ENCODE results near the gene PNRC1. TPM values are rescaled to one million over a fixed set of nuclear protein-coding genes. Genes with fewer than 3 reads are reported as not detected.

PNRC1 gene
- total RNA-seq, 1 donor from 2014 or later = 229 TPM

- TF ChIP-seq, protein P1, sequence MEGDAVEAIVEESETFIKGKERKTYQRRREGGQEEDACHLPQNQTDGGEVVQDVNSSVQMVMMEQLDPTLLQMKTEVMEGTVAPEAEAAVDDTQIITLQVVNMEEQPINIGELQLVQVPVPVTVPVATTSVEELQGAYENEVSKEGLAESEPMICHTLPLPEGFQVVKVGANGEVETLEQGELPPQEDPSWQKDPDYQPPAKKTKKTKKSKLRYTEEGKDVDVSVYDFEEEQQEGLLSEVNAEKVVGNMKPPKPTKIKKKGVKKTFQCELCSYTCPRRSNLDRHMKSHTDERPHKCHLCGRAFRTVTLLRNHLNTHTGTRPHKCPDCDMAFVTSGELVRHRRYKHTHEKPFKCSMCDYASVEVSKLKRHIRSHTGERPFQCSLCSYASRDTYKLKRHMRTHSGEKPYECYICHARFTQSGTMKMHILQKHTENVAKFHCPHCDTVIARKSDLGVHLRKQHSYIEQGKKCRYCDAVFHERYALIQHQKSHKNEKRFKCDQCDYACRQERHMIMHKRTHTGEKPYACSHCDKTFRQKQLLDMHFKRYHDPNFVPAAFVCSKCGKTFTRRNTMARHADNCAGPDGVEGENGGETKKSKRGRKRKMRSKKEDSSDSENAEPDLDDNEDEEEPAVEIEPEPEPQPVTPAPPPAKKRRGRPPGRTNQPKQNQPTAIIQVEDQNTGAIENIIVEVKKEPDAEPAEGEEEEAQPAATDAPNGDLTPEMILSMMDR (IDR thresholded peaks at IDR 0.05) = no peak
- ATAC-seq (ENCODE audit: low read depth) (no peak), DNase-seq (no peak)
- Mint-ChIP-seq H3K36me3 (ENCODE audit: low read depth) (no peaks in the 10 kb centered on the region), H3K27ac (no peak overlapping the region), H3K9me3 (peaks cover 5% of the 10 kb centered on the region), H3K4me1 (peaks cover 9% of the 10 kb centered on the region), H3K27me3 (no peaks in the 10 kb centered on the region), H3K4me3 (no peak overlapping the region)
- CTCF ChIA-PET = no interaction called here
- intact Hi-C loops (cut with micrococcal nuclease) = no loop called here
- POLR2A ChIA-PET = interaction anchor here (0.6 to 1.2 kb wide), 2 partner anchors 9 to 12 kb away, joined by 6 to 7 read pairs; no protein-coding TSS in a partner anchor
Observed at GRCh38 chr6:89073840-89074239, 6.7 kb upstream of the PNRC1 start.

- intact Hi-C loops (cut with micrococcal nuclease) = loop anchor here (1.0 to 10.0 kb wide), 15 partner anchors 47 to 1924 kb away; partner anchors contain the start of genes AKIRIN2, LYRM2, MAP3K7 and MDN1
- POLR2A ChIA-PET = interaction anchor here (0.6 to 10.7 kb wide), 33 partner anchors 17 to 1671 kb away, joined by 3 to 158 read pairs (median 7); partner anchors contain the start of genes AKIRIN2, CASP8AP2, LYRM2 and ORC3
- H3K36me3 Mint-ChIP-seq (ENCODE audit: low read depth) = peaks cover 37% of the 10 kb centered on the region
- H3K4me1 Mint-ChIP-seq = peaks cover 29% of the 10 kb centered on the region
- peak overlapping the region; percentile 95 for H3K4me3 Mint-ChIP-seq
- peak overlapping the region; percentile 99 for H3K27ac Mint-ChIP-seq
- TF ChIP-seq, protein P1 (IDR thresholded peaks at IDR 0.05) = no peak
- CTCF ChIA-PET = interaction anchor here (0.7 to 2.5 kb wide), 5 partner anchors 20 to 292 kb away, joined by 3 to 12 read pairs (median 3); no protein-coding TSS in a partner anchor
- DNase-seq = no peak
- H3K27me3 Mint-ChIP-seq = no peaks in the 10 kb centered on the region
- no peak for ATAC-seq (ENCODE audit: low read depth)
- no peaks in the 10 kb centered on the region for H3K9me3 Mint-ChIP-seq
Observed at GRCh38 chr6:89079511-89080234, 878 bp upstream of the PNRC1 start.

DNA sequence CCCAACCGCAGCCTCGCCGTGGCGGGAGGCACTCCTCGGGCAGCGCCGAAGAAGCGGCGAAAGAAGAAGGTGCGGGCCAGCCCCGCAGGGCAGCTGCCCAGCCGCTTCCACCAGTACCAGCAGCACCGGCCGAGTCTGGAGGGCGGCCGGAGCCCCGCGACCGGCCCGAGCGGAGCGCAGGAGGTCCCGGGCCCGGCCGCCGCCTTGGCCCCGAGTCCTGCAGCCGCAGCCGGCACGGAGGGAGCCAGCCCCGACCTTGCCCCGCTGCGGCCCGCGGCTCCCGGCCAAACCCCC is 525 bp downstream of the PNRC1 start:
- ATAC-seq (ENCODE audit: low read depth) (no peak), DNase-seq (no peak)
- Mint-ChIP-seq H3K36me3 (ENCODE audit: low read depth) (peaks cover 51% of the 10 kb centered on the region), H3K9me3 (no peaks in the 10 kb centered on the region), H3K27ac (peak overlapping the region; percentile 99), H3K4me1 (peaks cover 39% of the 10 kb centered on the region), H3K4me3 (peak overlapping the region; percentile 95), H3K27me3 (no peaks in the 10 kb centered on the region)
- ChIA-PET CTCF (no interaction called here), POLR2A (interaction anchor here (0.6 to 10.7 kb wide), 25 partner anchors 13 to 1758 kb away, joined by 3 to 158 read pairs (median 7); partner anchors contain the start of genes CASP8AP2, LYRM2, PM20D2 and RNGTT)
- TF ChIP-seq, protein P1 (IDR thresholded peaks at IDR 0.05) = no peak
- intact Hi-C loops (cut with micrococcal nuclease) = loop anchor here (1.0 to 10.0 kb wide), 8 partner anchors 48 to 1609 kb away; partner anchors contain the start of genes AKIRIN2, MAP3K7, PM20D2 and RRAGD

GRCh38 chr6:89081423-89082322 is 1.1 kb downstream of the PNRC1 start:
- Mint-ChIP-seq H3K27ac (peak overlapping the region; percentile 93), H3K27me3 (no peaks in the 10 kb centered on the region), H3K4me1 (peaks cover 42% of the 10 kb centered on the region), H3K9me3 (no peaks in the 10 kb centered on the region), H3K36me3 (ENCODE audit: low read depth) (peaks cover 55% of the 10 kb centered on the region), H3K4me3 (peak overlapping the region; percentile 94)
- ATAC-seq (ENCODE audit: low read depth) (peak; percentile 56), DNase-seq (peak; percentile 98)
- intact Hi-C loops (cut with micrococcal nuclease) = loop anchor here (1.0 to 10.0 kb wide), 9 partner anchors 35 to 1609 kb away; partner anchors contain the start of genes AKIRIN2, MAP3K7, PM20D2 and RRAGD
- CTCF ChIA-PET = no interaction called here
- POLR2A ChIA-PET = interaction anchor here (0.6 to 10.7 kb wide), 20 partner anchors 8 to 1759 kb away, joined by 3 to 158 read pairs (median 7); partner anchors contain the start of genes LYRM2, PM20D2, RNGTT and SRSF12
- TF ChIP-seq, protein P1 (IDR thresholded peaks at IDR 0.05) = no peak
